DMS153 treated with DMSO at 0.1 percent for 48 hours (cell line): ENCODE data around the gene PPME1.

Experiments used
- DNase-seq: peaks from one replicate; lab custom pipeline; 2025; ENCODE audit not compliant: unreplicated experiment; lab: John Stamatoyannopoulos, UW

The PPME1 gene

DNA sequence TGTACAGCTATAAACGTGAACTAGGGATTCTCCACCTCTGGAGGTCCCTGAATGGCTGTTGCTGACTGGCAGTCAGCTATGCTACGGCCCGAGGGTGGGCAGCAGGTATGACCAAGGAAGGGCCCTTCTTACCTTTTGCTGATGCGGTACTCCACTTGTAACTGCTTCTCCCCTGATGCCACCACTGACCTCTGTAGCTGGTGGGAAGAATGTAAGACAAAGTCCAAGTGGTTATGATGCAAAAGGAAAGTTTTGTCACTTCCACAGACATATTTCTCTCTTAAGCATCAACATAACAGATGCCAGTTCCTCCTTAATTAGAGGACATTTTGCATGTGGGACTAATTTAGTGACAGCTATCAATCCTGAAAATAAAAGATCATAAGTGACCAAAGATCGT is 108.2 kb downstream of the PPME1 start:
- DNase-seq, result no peak

DNA sequence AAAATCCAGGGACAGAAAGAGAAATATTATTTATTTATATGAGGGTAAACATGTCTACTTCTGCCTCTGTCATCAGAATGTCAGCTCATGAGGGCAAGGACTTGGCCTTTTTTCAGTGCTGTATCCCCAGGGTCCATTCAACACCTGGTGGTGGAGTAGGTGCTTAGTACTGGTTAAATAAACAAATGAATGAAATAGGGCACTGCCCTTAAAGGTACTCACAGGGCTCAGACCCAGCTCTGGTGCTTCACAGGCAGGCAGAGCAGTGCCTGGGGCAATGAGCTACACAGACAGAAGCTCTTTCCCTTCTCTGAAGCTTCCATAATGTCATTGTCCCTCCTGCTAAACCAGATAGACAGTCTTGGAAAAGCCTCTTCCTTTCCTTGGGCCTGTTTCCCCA is 109.4 kb downstream of the PPME1 start:
- no peak for DNase-seq

DNA sequence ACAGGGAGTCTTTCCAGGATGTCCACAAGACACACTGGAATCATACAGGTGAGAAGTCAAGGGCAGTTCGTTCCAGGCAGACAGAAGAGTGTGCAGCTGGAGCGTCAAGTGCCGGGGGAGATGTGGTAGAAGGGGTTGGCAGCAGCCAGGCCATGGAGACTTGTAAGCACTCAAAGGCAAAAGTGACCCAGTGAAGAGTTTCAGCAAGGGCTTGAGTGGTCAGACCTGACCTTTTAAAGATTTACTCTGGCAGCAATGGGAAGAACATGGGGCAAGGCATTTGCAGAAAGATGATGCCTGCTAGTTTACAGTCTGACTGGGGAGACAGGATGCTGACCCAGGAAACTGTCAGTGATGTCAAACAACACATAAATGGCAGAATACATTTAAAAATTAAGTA is 111.3 kb downstream of the PPME1 start:
- no peak for DNase-seq

DNA sequence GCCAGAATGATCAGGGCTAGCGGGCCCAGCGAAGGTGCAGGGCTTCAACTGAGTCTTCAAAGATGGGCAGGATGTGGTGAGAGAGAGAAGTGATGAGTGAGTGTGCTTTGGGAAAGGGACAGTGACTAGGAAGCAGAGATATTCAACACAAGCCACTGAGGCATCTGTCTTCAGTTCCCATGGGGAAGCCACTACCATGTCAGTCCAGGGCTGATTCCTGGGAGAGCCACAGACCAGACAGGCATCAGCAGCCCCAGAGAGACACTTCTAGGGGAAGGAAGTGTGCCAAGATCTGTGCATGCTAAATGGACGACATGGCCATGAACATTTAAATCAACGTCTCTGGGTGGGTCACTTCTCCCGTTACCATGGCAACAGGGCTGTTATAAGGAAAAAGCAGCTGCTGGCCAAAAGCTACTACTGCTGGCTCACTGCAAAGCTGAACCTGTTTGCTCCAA is 111.9 kb downstream of the PPME1 start:
- no peak for DNase-seq

DNA sequence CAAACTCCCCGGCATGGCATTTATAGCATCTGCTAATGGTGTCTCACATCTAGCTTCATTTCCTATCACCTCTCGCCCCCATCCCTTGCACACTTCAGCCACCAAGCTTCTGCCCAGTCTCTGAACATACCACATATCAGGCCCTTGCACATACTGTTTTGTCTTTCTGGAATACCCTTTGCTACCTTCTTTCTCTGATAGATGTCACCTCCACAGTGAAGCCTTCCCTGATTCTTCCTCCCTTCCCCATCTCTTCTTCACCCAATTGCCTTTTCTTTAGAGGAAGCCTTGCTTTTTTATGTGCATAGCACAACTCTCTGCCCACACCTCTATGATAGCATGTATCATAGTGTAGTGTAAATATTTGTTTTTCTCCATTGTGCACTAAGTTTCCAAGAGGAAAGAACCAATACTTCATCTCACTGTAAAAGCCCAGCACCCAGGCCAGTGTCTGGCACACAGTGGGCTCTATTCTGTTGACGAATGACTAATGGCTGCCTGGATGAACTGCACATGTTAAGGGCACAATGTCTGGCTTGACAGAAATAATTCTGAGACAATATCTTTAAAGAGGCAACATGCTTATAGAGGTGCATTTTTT is 112.6 kb downstream of the PPME1 start:
- no peak for DNase-seq

DNA sequence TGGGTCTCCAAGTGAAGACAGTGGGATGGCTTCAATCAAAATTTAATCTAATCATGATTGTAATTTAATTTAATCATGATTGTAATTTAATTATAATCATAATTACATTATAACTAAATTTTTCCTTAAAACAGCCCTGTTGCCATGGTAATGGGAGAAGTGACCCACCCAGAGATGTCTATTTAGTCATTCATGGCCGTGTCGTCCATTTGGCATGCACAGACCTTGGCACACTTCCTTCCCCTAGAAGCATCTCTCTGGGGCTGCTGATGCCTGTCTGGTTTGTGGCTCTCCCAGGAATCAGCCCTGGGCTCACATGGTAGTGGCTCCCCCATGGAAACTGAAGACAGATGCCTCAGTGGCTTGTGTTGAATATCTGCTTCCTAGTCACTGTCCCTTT is 113.4 kb downstream of the PPME1 start:
- no peak for DNase-seq

DNA sequence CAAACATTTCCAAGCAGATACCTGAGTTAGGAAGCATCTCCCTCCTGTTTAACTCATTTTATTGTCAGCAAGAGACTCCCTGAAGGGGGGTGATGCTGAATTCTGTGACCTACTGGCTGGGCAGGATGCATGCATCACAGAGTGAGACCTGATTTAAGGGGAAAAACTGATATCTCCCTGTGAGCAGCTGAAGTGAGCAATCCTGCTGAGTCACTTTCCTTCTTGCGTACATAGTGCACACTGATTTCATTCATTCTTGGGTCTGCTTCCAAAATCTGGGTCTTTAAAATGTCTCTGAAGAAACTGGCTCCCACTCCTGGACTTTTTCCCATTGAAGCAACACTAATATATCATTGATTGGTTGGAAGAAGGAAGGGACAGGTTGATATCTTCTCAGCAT is 117.1 kb downstream of the PPME1 start:
- no peak for DNase-seq

DNA sequence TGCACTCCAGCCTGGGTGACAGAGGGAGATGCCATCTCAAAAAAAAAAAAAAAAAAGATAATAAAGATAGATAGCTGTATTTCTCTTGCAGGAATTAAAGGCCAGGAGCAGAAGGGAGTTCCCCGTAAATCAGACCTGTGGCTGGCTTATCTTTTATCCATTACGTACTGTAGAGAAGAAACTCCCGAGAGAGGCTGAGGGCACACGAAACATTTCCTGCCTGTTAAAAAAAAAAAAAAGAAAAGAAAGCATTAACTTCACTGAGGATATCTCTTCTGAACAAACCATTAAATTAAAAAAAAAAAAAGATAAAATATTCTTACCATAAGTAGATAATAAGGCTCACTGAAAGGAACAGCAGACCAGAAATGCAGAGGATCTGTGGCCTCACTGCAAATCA is 117.8 kb downstream of the PPME1 start:
- DNase-seq, result no peak

DNA sequence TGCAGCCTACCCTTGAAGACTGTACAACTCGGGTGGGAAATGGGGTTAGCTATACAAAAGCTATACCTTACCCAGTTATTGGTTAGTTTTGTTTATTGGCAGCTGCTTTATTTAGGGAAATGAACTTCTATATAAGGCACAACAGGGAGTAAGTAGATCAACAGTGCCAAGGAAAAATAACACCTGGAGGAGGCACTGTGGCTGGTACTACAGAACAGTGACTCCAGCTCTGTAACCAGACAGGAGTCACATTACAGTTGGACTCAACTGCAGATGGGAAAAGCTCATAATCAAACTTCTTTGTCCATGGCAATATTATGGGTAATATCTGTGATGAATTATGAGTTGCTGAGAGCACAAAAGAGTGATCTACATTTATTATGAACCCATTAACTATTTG is 126.4 kb downstream of the PPME1 start:
- no peak for DNase-seq

DNA sequence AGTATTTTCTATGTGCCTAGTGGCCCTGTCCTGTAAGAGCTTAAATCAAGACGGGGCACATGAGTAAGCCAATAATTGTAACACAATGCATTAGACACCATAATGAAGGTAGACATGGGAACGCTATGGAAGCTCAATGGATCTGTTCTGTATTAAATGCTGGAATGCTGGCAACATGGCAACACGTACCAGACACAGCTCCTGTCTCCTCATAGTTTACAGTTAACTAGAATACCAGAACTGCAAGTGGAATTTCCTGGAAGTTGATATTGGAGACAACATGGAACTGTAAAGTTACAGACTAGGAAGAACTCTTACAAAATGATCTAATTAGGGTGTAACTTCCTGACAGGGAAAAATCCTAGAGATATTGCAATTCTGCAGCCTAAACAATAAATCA is 127.9 kb downstream of the PPME1 start:
- no peak for DNase-seq
